ENCODE results near the gene SP3. TPM values are rescaled to one million over a fixed set of nuclear protein-coding genes. Genes with fewer than 3 reads are reported as not detected.

Gene SP3
- total RNA-seq, 1 experiment from 2014 or later = 67.7 TPM

DNA sequence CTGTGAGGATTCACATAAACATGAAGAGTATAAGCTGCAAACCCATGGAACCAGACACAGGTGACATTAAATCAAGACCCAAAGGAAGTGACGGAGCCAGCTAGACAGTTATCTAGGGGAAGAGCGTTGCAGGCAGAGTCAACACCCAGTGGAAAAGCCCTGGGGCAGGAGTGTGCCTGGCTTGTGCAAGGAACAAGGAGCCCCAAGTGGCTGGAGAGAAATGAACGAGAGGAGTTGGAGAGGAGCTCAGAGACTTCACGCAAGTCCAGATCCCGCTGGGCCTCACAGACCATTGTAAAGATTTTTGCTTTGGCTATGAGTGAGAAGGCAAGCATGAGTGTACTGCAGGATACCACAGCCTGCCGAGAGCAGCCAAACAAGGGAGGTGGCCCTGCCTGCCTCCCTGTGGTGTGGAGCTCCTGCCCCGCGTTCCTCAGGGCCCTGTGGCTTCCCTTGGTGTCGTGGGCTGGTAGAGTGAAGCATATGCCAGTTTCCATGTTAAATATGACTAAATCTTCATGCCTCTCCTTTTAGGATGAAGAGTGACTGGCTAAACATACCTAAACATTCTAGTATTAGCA lies 88.2 kb downstream of the SP3 start:
- no peak for DNase-seq (ENCODE audit: low read depth)
- in situ Hi-C loops (cut with HindIII; ENCODE audit: low pct_unique_long_range_greater_than_20kb, low sequenced_read_pairs) = no loop called here

GRCh38 chr2:173874894-173875237 lies 90.3 kb downstream of the SP3 start:
- in situ Hi-C loops (cut with HindIII; ENCODE audit: low pct_unique_long_range_greater_than_20kb, low sequenced_read_pairs) = no loop called here
- DNase-seq (ENCODE audit: low read depth) = peak; percentile 81

GRCh38 chr2:173874003-173874893 lies 90.9 kb downstream of the SP3 start:
- in situ Hi-C loops (cut with HindIII; ENCODE audit: low pct_unique_long_range_greater_than_20kb, low sequenced_read_pairs) = no loop called here
- no peak for DNase-seq (ENCODE audit: low read depth)

DNA sequence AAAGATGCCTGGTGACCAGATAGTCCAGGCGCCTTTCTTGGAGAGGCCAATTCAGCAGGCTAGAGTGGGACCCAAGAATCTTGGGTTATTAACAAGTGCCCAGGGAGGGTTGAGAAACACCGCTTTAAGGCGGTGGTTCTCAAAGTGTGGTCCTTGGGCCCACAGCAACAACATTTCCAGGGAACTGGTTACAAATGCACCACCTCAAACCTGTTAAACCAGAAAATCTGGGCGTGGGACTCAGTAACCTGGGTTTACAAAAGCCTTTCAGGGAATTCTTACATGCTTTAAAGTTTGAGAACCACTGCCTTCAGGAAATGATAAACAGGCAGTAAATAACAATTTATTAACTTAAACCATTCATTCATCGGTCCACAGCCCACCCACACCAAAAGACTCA lies 92.5 kb downstream of the SP3 start:
- in situ Hi-C loops (cut with HindIII; ENCODE audit: low pct_unique_long_range_greater_than_20kb, low sequenced_read_pairs) = no loop called here
- no peak for DNase-seq (ENCODE audit: low read depth)

- in situ Hi-C loops (cut with HindIII; ENCODE audit: low pct_unique_long_range_greater_than_20kb, low sequenced_read_pairs) = no loop called here
- no peak for DNase-seq (ENCODE audit: low read depth)
Observed at GRCh38 chr2:173869244-173870229, 95.6 kb downstream of the SP3 start.

DNA sequence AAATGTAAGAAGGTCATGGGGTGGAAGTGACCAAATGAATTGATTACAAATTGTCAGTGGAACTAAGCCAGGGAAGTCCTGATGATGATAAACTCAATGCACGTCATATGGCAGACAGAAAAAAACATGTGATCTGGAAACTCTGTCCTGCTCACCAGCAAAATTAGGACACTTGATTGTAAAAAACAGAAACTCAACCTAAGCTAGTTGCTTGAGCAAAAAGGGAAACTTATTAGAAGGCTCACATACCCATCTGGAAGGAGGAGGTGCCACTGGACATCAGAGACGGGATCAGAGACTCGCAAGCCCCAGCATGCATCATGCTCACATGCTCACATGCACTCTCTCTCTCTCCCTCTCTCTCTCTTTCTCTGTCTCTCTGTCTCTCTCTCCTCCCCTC lies 96.8 kb downstream of the SP3 start:
- no peak for DNase-seq (ENCODE audit: low read depth)
- in situ Hi-C loops (cut with HindIII; ENCODE audit: low pct_unique_long_range_greater_than_20kb, low sequenced_read_pairs) = no loop called here

GRCh38 chr2:173866874-173867618 lies 98.1 kb downstream of the SP3 start:
- in situ Hi-C loops (cut with HindIII; ENCODE audit: low pct_unique_long_range_greater_than_20kb, low sequenced_read_pairs) = no loop called here
- no peak for DNase-seq (ENCODE audit: low read depth)

DNA sequence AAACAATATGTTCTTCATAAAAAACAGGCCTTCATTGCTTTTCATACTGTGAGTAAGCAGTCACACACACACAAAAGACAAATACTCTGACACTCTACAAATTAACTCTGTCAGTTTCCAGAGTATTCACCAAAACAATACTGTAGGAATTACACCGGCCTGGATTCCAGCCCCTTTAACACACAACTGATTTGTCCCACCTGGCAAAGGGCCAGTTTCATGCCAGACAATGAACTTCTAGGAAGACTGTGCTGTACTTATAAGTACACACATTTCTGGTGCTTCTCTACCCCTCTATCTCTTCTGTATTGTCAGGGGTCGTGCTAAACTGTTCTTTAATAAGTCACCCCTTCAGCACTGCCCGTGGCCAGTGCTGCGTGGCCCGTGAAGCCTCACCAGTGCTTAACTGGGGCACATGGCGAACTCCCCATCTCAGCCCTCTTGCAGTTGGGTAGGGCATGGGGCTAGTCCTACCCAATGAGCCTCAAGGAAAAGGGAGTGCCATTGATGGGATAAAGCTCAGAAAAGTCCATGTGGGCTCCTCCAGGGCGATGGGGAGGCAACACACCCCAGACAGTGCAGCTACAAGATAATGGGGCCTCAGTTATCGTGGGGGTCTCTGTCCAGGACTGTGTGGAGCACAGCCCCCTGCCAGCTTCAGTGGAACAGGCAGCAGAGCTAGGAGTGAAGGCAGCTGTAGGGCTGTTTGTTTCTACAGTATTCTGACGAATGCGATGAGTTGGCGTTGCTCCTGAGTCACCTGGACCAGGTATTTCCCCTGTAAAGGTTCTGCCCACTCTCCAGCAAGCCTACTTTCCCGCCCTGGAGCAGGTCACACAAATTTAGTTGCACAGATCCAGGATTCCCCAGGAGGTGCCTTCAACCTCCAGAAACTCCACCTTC lies 99.0 kb downstream of the SP3 start:
- in situ Hi-C loops (cut with HindIII; ENCODE audit: low pct_unique_long_range_greater_than_20kb, low sequenced_read_pairs) = no loop called here
- no peak for DNase-seq (ENCODE audit: low read depth)

GRCh38 chr2:173862612-173863217 lies 102.5 kb downstream of the SP3 start:
- no peak for DNase-seq (ENCODE audit: low read depth)
- in situ Hi-C loops (cut with HindIII; ENCODE audit: low pct_unique_long_range_greater_than_20kb, low sequenced_read_pairs) = loop anchor here (5.0 kb wide), 1 partner anchor 35 kb away; no protein-coding TSS in a partner anchor

GRCh38 chr2:173860566-173860965 lies 104.6 kb downstream of the SP3 start:
- DNase-seq (ENCODE audit: low read depth) = no peak
- in situ Hi-C loops (cut with HindIII; ENCODE audit: low pct_unique_long_range_greater_than_20kb, low sequenced_read_pairs) = loop anchor here (5.0 kb wide), 1 partner anchor 33 kb away; no protein-coding TSS in a partner anchor

GRCh38 chr2:173860082-173860481 lies 105.1 kb downstream of the SP3 start:
- in situ Hi-C loops (cut with HindIII; ENCODE audit: low pct_unique_long_range_greater_than_20kb, low sequenced_read_pairs) = loop anchor here (5.0 kb wide), 1 partner anchor 33 kb away; no protein-coding TSS in a partner anchor
- DNase-seq (ENCODE audit: low read depth) = no peak

- in situ Hi-C loops (cut with HindIII; ENCODE audit: low pct_unique_long_range_greater_than_20kb, low sequenced_read_pairs) = no loop called here
Observed at GRCh38 chr2:173858291-173858731, 106.9 kb downstream of the SP3 start.

More at GRCh38 chr2:173858291-173858731, 106.9 kb downstream of the SP3 start:
- DNase-seq (ENCODE audit: low read depth) = no peak

All from Caki2 (cell line).